Psoas muscle (tissue), 8 donors: ENCODE data around the gene ISCU. TPM values are rescaled to one million over a fixed set of nuclear protein-coding genes. Genes with fewer than 3 reads are reported as not detected.

ENCODE experiments used
- ATAC-seq, 4 donors: fragments of 200-7000 bp; cut with Tn5 transposase; one replicate each; pipeline ENCODE4 v1.9.1; 2020; ENCODE audit warnings: moderate library complexity in 3 of 4, mild to moderate bottlenecking in 2 of 4
- DNase-seq, 2 donors: peaks; one replicate each; pipeline ENCODE4 v3.0.0-alpha.2; 2020
- H3K27ac ChIP-seq: fragments of 200-600 bp; one replicate; pipeline ENCODE4 v1.8.0; 2022
- H3K27me3 ChIP-seq, 3 donors: fragments of 200-600 bp in 1 of 3; one replicate each; pipeline versions ENCODE4 v1.6.1 to v1.8.0; 2013 to 2022; ENCODE audit warnings: low read length in 2 of 3, mild to moderate bottlenecking in 2 of 3, moderate library complexity in 1 of 3; ENCODE audit not compliant: insufficient read depth in 3 of 3
- H3K36me3 ChIP-seq, 2 donors: fragments of 200-600 bp in 1 of 2; one replicate each; pipeline versions ENCODE4 v1.6.1 to v1.8.0; 2013 to 2022; ENCODE audit warnings: low read depth in 1 of 2, mild to moderate bottlenecking in 1 of 2, moderate library complexity in 1 of 2; ENCODE audit not compliant: insufficient read depth in 1 of 2
- H3K4me1 ChIP-seq: fragments of 200-600 bp; one replicate; pipeline ENCODE4 v1.8.0; 2022
- H3K4me3 ChIP-seq: fragments of 200-600 bp; one replicate; pipeline ENCODE4 v1.8.0; 2022; ENCODE audit warnings: mild to moderate bottlenecking
- H3K9me3 ChIP-seq: fragments of 200-600 bp; one replicate; pipeline ENCODE4 v1.8.0; 2022
- WGBS, 3 donors: extraction: QIAGEN DNeasy Blood & Tissue Kit; methylation state at CpG; one replicate each; pipeline versions ENCODE4 v1.1.6 to v1.1.7; 2013; 5-methylcytosine and 5-hydroxymethylcytosine counted together
- intact Hi-C, 2 donors: fragments of 100-400 bp; cut with DNase I; formaldehyde crosslinking; loops; one replicate each; pipeline versions ENCODE4 v1.11.0 to v1.14.2; 2022
- polyA plus RNA-seq, 3 donors: library from polyadenylated mRNA; stranded (reverse); fragments of 200-250 nt; gene quantifications; one replicate each; pipeline ENCODE4 v1.2.3, GENCODE V29; 2013
- total RNA-seq, 4 donors: library from RNA; stranded (reverse); fragmentation: NEBNext Ultra II Directional in 2 of 4; extraction: Animal tissue kit (Norgen Biotek cat#: 25700) in 2 of 4; gene quantifications; one replicate each; pipeline versions ENCODE4 v1.2.1 to v1.2.4, GENCODE V29; 2021 to 2023
- TF ChIP-seq, protein P1 (sequence below): fragments of 200-600 bp; IDR thresholded peaks from one replicate; pipeline ENCODE4 v1.8.0; 2022; ENCODE audit warnings: antibody characterized with exemption
- donor health status: healthy with polysubstance abuse.
- donor health status: DM: no; HTN: no; CAD: no; lungs with moderate emphysema.
- donor health status: Bipolar disorder and iron deficiency.
- donor health status: healthy.
- donor health status: DM: yes; HTN: yes; CAD: no.
- donor health status: DM: no; HTN: no; CAD: no.
- donor health status: DM: no; HTN: no; CAD: no.
- donor health status: DM: yes; HTN: yes; CAD: no.

Gene ISCU
- total and polyA plus RNA-seq, 7 donors: 148 to 352 (median 220) TPM

DNA sequence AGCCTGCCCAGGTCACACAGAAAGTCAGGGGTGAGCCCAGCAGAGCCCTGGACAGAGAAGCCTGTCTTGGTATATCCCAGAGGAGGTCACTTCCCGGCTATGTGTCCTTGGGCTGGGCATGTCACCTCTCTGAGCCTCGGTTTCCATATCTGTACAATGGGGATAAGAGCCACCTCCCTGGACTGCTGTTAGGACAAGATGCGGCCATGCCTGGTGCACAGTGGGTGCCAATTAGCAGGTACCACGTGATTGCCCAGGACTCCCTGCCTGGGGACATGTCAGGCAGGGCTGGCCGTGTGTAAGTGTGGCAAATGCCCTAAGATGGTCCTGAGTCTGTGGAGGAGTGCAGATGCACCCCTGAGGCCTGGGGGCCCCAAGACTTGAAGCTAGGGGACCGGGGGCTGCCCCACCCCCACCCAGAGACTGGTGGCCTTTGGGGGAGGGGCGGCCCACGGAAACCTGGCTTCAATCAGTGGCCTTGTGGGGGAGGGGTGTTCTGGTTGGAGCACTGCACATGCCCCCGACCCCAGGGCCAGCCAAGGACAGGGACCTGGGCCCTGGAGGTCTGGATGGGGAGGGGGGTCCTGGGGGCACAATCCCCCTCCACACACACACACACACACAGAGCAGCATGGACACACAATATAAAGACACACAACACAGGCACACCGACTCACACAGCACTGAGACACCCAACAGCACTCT, 34.6 kb downstream of the ISCU start:
- intact Hi-C loops: no loop called here
- ATAC-seq: no peak
- H3K9me3 ChIP-seq: no peaks in the 10 kb centered on the region

DNA sequence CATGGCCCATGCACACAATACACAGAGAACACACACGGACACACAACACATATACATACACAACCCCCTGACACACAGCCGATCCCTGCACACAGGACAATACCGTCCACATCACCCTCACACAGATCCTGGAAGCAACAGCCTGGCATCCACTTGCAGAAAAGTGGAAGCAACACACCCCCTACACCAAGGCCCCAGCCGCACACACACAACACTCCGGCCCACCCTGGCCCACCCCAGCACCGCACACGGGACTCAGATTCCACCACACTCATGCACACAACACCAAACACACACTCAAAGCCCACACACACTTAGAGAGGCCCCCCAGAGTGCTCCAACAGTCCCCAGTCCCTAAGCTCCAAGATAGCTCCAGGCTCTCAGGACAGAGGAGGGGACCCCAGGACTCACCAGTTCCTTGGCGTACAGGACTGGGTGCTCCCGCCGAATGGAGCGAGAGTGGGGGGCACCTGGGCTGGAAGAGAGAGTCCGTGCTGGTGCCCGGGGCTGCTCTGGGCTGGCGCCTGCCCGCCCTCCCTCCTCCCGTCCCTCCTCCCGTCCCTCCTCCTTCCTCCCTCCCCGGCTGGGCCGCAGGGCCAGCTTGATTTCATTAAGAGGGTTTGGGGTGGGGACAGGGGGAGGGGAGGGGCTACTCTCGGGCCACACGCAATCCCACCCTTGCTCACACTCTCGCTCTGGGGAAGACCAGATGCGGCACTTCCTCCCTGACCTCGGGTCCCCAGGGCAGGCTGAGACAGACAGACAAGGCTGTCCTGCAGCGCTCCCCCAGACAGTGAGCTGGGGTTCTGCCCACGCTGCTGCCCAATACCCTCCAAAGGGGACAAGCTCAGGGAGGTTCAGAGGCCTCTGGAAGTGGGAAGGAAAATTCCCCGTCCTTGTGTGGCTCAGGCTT, 35.4 kb downstream of the ISCU start, which contains the start of gene TMEM119:
TMEM119 (minus strand) TSS at position 526 of the 913 bp plus-strand sequence. CDS start 5,701 bp downstream, outside the sequence.
- 41 to 53% (median 48%) methylated on average over 21 to 27 of the region's 27 CpGs for WGBS, 3 donors
- Histone ChIP-seq H3K36me3 (no peaks in the 10 kb centered on the region), H3K27ac (no peak within 1 kb of the TSS), H3K4me3 (peak within 1 kb of the TSS; percentile 25), H3K4me1 (no peaks in the 10 kb centered on the region), H3K27me3 (no peaks in the 10 kb centered on the region), H3K9me3 (no peaks in the 10 kb centered on the region)
- peak in 3 of 4 donors; percentile 35 to 50 (median 49) for ATAC-seq
- intact Hi-C loops: no loop called here
- peak; percentile 41 to 69 for DNase-seq
- TF ChIP-seq, protein P1, sequence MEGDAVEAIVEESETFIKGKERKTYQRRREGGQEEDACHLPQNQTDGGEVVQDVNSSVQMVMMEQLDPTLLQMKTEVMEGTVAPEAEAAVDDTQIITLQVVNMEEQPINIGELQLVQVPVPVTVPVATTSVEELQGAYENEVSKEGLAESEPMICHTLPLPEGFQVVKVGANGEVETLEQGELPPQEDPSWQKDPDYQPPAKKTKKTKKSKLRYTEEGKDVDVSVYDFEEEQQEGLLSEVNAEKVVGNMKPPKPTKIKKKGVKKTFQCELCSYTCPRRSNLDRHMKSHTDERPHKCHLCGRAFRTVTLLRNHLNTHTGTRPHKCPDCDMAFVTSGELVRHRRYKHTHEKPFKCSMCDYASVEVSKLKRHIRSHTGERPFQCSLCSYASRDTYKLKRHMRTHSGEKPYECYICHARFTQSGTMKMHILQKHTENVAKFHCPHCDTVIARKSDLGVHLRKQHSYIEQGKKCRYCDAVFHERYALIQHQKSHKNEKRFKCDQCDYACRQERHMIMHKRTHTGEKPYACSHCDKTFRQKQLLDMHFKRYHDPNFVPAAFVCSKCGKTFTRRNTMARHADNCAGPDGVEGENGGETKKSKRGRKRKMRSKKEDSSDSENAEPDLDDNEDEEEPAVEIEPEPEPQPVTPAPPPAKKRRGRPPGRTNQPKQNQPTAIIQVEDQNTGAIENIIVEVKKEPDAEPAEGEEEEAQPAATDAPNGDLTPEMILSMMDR: no peak

More for the DNA sequence above, 34.6 kb downstream of the ISCU start:
- no peak for DNase-seq
- H3K4me1 ChIP-seq: no peaks in the 10 kb centered on the region
- TF ChIP-seq, protein P1: no peak
- peak overlapping the region; percentile 25 for H3K4me3 ChIP-seq
- H3K36me3 ChIP-seq: no peaks in the 10 kb centered on the region
- H3K27ac ChIP-seq: no peak overlapping the region
- H3K27me3 ChIP-seq: no peaks in the 10 kb centered on the region
- WGBS, 3 donors: 51 to 59% (median 58%) methylated on average over 10 of the region's 10 CpGs

GRCh38 chr12:108598553-108599250, 36.3 kb downstream of the ISCU start:
- DNase-seq: no peak

DNA sequence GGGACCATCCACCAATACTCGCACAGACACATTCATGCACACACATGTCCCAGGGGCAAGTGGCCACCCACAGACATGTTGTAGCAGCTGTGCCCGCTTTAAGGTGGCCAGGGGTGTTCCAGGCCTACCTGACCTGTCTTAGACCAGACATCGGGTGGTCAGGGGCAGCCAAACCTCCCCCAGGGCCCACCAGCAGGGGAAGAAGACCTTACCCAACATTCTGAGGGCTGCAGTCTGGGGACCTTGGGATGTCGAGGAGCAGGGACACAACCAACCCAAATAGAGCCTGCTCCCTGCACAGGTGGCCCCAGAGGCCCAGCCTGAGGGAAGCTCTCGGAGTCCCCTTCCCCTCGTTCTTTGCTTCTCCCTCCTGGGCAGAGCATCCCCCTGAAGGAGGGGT, 37.1 kb downstream of the ISCU start:
- no peaks in the 10 kb centered on the region for H3K9me3 ChIP-seq
- 75 to 82% (median 77%) methylated on average over 6 of the region's 6 CpGs for WGBS, 3 donors
- ATAC-seq: no peak
- intact Hi-C loops: no loop called here
- H3K27ac ChIP-seq: no peak overlapping the region
- H3K27me3 ChIP-seq: no peaks in the 10 kb centered on the region
- no peak overlapping the region for H3K4me3 ChIP-seq
- no peaks in the 10 kb centered on the region for H3K36me3 ChIP-seq
- no peaks in the 10 kb centered on the region for H3K4me1 ChIP-seq
- TF ChIP-seq, protein P1: no peak
- no peak for DNase-seq

More at GRCh38 chr12:108598553-108599250, 36.3 kb downstream of the ISCU start:
- H3K36me3 ChIP-seq: no peaks in the 10 kb centered on the region
- H3K27me3 ChIP-seq: no peaks in the 10 kb centered on the region
- H3K4me3 ChIP-seq: no peak overlapping the region
- intact Hi-C loops: no loop called here
- no peak for ATAC-seq
- H3K4me1 ChIP-seq: no peaks in the 10 kb centered on the region
- no peak overlapping the region for H3K27ac ChIP-seq
- TF ChIP-seq, protein P1: no peak
- H3K9me3 ChIP-seq: no peaks in the 10 kb centered on the region
- WGBS, 3 donors: 89 to 90% (median 90%) methylated on average over 11 of the region's 11 CpGs
